ENCODE results near the gene KIF4A.
A peak's percentile ranks its signal among the peaks of the same experiment; 100 is the strongest.

KIF4A gene

DNA sequence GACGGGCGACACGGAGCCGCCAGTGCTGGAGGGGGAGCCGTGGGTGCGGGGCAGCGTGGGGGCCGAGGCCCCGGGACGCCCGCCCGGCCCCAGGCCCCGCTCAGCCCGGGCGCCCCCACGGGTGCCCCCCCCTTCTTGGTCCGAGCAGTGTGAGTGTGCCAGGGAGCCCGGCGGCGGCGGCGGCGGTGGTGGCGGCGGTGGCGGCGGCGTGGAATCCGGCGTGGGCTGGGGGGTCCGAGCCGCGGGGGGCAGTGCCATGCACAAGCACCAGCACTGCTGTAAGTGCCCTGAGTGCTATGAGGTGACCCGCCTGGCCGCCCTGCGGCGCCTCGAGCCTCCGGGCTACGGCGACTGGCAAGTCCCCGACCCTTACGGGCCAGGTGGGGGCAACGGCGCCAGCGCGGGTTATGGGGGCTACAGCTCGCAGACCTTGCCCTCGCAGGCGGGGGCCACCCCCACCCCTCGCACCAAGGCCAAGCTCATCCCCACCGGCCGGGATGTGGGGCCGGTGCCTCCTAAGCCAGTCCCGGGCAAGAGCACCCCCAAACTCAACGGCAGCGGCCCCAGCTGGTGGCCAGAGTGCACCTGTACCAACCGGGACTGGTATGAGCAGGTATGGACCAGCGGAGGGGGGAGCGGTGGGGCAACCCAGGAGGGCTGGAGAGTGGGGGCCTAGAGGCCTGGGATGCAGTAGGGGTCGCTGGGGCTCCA, 155.2 kb downstream of the KIF4A start:
- Histone ChIP-seq H3K27ac (no peak overlapping the region), H3K9me3 (replicated peaks in 1 of 11) (no peaks in the 10 kb centered on the region; a peak in 1 of 22 replicates), H3K4me3 (peak overlapping the region in 2 of 10 experiments; percentile 26 to 55; a peak in 4 of 20 replicates), H4K20me1 (no peaks in the 10 kb centered on the region; a peak in 5 of 22 replicates), H3K4me1 (peaks cover 0 to 4% (median 0%) of the 10 kb centered on the region in 10 experiments; a peak in 1 of 20 replicates), H3K27me3 (peaks cover 83 to 99% (median 96%) of the 10 kb centered on the region in 11 experiments), H3K4me2 (peak overlapping the region in 9 of 11 experiments; percentile 7 to 55 (median 35); a peak in 15 of 22 replicates), H3K36me3 (no peaks in the 10 kb centered on the region), H3K9ac (no peak overlapping the region)
- TF ChIP-seq Cebpa-rat (IDR thresholded peaks at IDR 0.05): no peak

GRCh38 chrX:70445951-70446350, 156.0 kb downstream of the KIF4A start:
- no peak overlapping the region for H3K4me2 ChIP-seq
- H3K9me3 ChIP-seq (replicated peaks in 1 of 11): no peaks in the 10 kb centered on the region; a peak in 1 of 22 replicates
- H4K20me1 ChIP-seq: no peaks in the 10 kb centered on the region; a peak in 5 of 22 replicates
- H3K4me1 ChIP-seq: peaks cover 0 to 4% (median 0%) of the 10 kb centered on the region in 10 experiments; a peak in 1 of 20 replicates
- no peak for TF ChIP-seq Cebpa-rat (IDR thresholded peaks at IDR 0.05)
- H3K27ac ChIP-seq: no peak overlapping the region
- H3K36me3 ChIP-seq: no peaks in the 10 kb centered on the region
- H3K9ac ChIP-seq: no peak overlapping the region
- H3K27me3 ChIP-seq: peaks cover 76 to 99% (median 96%) of the 10 kb centered on the region in 11 experiments
- H3K4me3 ChIP-seq: no peak overlapping the region

GRCh38 chrX:70446380-70447350, 156.8 kb downstream of the KIF4A start:
- no peaks in the 10 kb centered on the region for H3K36me3 ChIP-seq
- H3K9me3 ChIP-seq (replicated peaks in 1 of 11): no peaks in the 10 kb centered on the region; a peak in 1 of 22 replicates
- H3K4me3 ChIP-seq: no peak overlapping the region
- TF ChIP-seq Cebpa-rat (IDR thresholded peaks at IDR 0.05): no peak
- no peak overlapping the region for H3K4me2 ChIP-seq
- H3K4me1 ChIP-seq: peaks cover 0 to 7% (median 0%) of the 10 kb centered on the region in 10 experiments; a peak in 5 of 20 replicates
- H3K27me3 ChIP-seq: peaks cover 69 to 99% (median 94%) of the 10 kb centered on the region in 11 experiments
- H3K9ac ChIP-seq: no peak overlapping the region
- no peak overlapping the region for H3K27ac ChIP-seq
- no peaks in the 10 kb centered on the region; a peak in 5 of 22 replicates for H4K20me1 ChIP-seq

DNA sequence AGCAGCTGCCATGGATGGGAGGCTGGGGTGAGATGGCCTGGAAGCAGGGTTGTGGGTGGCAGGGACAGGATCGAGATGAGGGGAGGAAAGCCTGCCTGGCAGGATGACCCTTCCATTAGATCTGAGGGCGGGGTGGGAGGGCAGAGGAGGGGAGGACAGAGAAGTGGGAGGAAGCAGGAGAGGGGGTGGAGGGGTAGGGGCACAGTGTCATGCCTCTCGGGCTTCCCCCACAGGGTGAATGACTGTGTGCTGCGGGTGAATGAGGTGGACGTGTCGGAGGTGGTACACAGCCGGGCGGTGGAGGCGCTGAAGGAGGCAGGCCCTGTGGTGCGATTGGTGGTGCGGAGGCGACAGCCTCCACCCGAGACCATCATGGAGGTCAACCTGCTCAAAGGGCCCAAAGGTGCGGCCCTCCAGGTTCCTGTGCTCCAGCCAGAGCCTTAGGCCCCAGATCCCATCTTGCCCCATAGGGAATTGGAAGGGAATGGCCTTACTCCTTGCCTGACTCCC, 159.6 kb downstream of the KIF4A start:
- H3K4me1 ChIP-seq: peaks cover 4 to 31% (median 19%) of the 10 kb centered on the region in 10 experiments; a peak in 18 of 20 replicates
- no peak overlapping the region for H3K9ac ChIP-seq
- H3K9me3 ChIP-seq (replicated peaks in 1 of 11): no peaks in the 10 kb centered on the region; a peak in 1 of 22 replicates
- H4K20me1 ChIP-seq: peaks cover 0 to 3% (median 0%) of the 10 kb centered on the region in 11 experiments; a peak in 5 of 22 replicates
- no peak overlapping the region for H3K4me3 ChIP-seq
- no peak overlapping the region for H3K4me2 ChIP-seq
- no peak for TF ChIP-seq Cebpa-rat (IDR thresholded peaks at IDR 0.05)
- H3K36me3 ChIP-seq: no peaks in the 10 kb centered on the region
- H3K27me3 ChIP-seq: peaks cover 42 to 94% (median 79%) of the 10 kb centered on the region in 11 experiments
- H3K27ac ChIP-seq: no peak overlapping the region

DNA sequence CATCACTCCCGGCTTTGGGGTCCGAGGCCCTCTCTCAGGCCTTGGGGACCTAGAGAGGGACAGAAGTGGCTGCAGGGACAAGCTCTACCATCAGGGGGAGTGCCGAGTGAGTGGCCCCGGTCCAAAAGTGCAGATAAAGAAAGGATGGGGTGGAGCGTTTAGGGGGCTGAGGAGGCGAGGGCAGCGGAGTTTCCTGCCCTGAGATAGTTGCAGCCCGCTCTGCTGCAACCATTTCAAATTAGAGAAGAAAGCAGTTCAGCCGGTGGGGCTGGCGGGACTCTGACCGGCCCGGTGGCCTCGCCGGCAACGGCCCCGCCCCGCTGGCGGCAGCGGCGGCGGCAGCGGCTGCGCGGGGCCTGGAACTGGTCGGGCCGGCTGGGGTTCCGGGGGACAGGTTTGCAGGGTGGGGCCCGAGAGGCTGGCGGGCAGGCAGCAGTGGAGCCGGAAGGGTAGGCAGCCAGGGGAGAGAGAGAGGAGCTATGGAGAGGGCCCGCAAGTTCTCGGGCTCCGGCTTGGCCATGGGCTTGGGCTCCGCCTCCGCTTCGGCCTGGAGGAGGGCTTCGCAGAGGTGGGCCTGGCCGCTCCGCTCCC, 162.3 kb downstream of the KIF4A start:
- Histone ChIP-seq H3K27ac (peak overlapping the region in 9 of 11 experiments; percentile 30 to 75 (median 71); a peak in 18 of 22 replicates), H3K4me2 (peak overlapping the region; percentile 61 to 91 (median 87))

DNA sequence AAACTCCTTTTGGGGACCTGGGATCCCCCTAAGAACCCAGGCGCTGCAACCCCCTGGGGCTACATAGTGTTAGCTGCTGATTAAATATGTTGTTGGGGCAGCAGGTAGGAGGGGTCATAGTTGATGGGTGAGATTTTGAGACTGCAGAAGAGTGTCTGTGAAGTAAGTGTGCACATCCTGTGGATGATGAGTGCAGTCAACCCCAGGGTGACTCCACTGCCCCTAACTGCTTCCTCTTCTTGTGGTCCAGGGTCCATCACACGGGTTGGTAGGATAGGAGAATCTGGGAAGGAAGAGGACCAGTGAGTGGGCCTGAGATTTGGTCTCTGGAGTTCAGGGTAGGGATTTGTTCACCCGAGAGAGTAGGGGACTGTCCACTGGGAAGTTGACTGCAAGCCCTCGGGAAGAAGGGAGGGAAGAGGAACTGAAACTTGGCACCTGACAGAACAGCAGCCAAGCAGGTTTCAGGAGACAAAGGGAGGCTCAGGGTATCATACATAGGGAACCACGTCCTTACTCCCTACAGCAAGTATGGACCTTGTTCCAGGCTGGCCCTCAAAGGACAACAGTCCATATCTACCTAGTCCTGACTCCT, 163.2 kb downstream of the KIF4A start:
- Histone ChIP-seq H3K9ac (peak overlapping the region in 7 of 11 experiments; percentile 73 to 80 (median 78); a peak in 14 of 22 replicates), H3K4me2 (peak overlapping the region; percentile 61 to 91 (median 87)), H3K4me3 (peak overlapping the region in 8 of 10 experiments; percentile 63 to 78 (median 67); a peak in 16 of 20 replicates), H3K4me1 (peaks cover 8 to 45% (median 31%) of the 10 kb centered on the region in 10 experiments), H3K27me3 (peaks cover 11 to 86% (median 66%) of the 10 kb centered on the region in 11 experiments), H3K36me3 (peaks cover 0 to 4% (median 0%) of the 10 kb centered on the region in 11 experiments; a peak in 3 of 22 replicates), H3K9me3 (replicated peaks in 1 of 11) (no peaks in the 10 kb centered on the region), H3K27ac (peak overlapping the region in 9 of 11 experiments; percentile 4 to 75 (median 67); a peak in 16 of 22 replicates), H4K20me1 (peaks cover 0 to 6% (median 0%) of the 10 kb centered on the region in 11 experiments; a peak in 4 of 22 replicates)
- TF ChIP-seq Cebpa-rat (IDR thresholded peaks at IDR 0.05): no peak

More for the DNA sequence above, 162.3 kb downstream of the KIF4A start:
- H3K9me3 ChIP-seq (replicated peaks in 1 of 11): no peaks in the 10 kb centered on the region
- H4K20me1 ChIP-seq: peaks cover 0 to 3% (median 0%) of the 10 kb centered on the region in 11 experiments; a peak in 5 of 22 replicates
- H3K27me3 ChIP-seq: peaks cover 16 to 89% (median 70%) of the 10 kb centered on the region in 11 experiments
- H3K4me1 ChIP-seq: peaks cover 8 to 45% (median 30%) of the 10 kb centered on the region in 10 experiments
- no peak for TF ChIP-seq Cebpa-rat (IDR thresholded peaks at IDR 0.05)
- H3K36me3 ChIP-seq: no peaks in the 10 kb centered on the region
- peak overlapping the region; percentile 53 to 78 (median 66) for H3K4me3 ChIP-seq
- peak overlapping the region in 10 of 11 experiments; percentile 8 to 80 (median 76); a peak in 18 of 22 replicates for H3K9ac ChIP-seq

DNA sequence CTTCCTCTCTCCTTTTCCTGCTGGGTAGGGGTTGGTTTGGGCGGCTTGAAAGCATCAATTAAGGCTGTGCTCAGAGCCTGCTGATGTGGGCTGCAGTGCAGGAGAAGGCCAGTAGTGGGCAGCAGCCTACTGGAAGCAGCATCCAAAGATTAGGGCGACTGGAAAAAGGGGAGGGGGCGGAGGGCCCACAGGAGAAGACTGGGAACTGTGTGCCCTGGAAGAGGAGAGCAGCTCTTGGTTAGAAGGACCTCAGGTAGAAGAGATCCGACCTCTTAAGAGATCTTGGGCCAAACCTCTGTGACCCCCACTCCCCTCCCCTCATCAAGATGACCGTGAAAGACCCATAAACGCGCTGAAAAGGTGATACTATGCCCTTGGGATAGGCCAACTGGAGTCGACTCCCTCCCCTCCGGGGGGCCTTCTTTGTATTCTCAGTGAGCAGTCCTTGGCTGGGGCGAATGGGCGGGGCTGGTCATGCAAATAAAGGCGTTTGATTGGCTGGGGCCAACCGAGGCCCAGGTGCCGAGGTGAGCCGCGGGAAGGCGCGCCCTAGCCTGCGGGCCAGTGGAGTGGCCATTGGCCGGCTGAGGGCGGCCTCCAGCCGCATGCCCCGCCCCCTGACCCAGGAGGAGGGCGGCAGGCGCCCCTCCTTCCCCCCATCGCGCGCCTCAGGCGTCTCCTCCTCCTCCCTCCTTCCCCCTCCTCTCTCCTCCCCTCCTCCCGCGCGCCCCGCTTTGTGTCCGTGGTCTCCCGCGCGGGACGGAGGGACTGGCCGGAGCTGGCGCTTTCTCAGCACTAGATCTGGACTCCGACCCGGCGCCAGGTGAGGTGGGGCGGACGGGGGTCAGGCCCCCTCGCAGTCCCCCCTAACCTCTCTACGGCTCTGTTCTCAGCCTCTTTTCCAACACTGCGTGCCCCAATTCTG, 164.8 kb downstream of the KIF4A start:
- H3K9ac ChIP-seq: peak overlapping the region; percentile 49 to 89 (median 84); a peak in 21 of 22 replicates
- H3K4me1 ChIP-seq: peaks cover 8 to 45% (median 31%) of the 10 kb centered on the region in 10 experiments
- peak overlapping the region; percentile 66 to 93 (median 88) for H3K4me2 ChIP-seq
- peaks cover 0 to 13% (median 0%) of the 10 kb centered on the region in 11 experiments; a peak in 6 of 22 replicates for H4K20me1 ChIP-seq
- peak overlapping the region; percentile 51 to 79 (median 70) for H3K4me3 ChIP-seq
- peak overlapping the region in 10 of 11 experiments; percentile 16 to 88 (median 86); a peak in 19 of 22 replicates for H3K27ac ChIP-seq
- peaks cover 0 to 20% (median 6%) of the 10 kb centered on the region in 11 experiments; a peak in 11 of 22 replicates for H3K36me3 ChIP-seq
- no peak for TF ChIP-seq Cebpa-rat (IDR thresholded peaks at IDR 0.05)
- H3K27me3 ChIP-seq: peaks cover 18 to 86% (median 70%) of the 10 kb centered on the region in 11 experiments
- no peaks in the 10 kb centered on the region for H3K9me3 ChIP-seq (replicated peaks in 1 of 11)

Data from BLaER1 treated with 17β-estradiol and CSF1 and Interleukin-3, amounts not matched to agents 10 nM and 100 nM (cell line).